NCI-H128 (cell line): ENCODE measurements around the gene FBXW11.
"Not testable (repeated sequence)": the region's sequence is repeated elsewhere in the genome, so short reads cannot be mapped to it uniquely, and the experiment has no call there.

Experiments used
- DNase-seq: peaks from one replicate; lab custom pipeline; 2025; ENCODE audit not compliant: unreplicated experiment; lab: John Stamatoyannopoulos, UW

FBXW11 gene

GRCh38 chr5:172020110-172020786 is 13.8 kb upstream of the FBXW11 start:
- not testable (repeated sequence) for DNase-seq

- no peak for DNase-seq
Observed at GRCh38 chr5:172015346-172015745, 8.9 kb upstream of the FBXW11 start.

- DNase-seq: no peak
Observed at GRCh38 chr5:172010278-172010677, 3.8 kb upstream of the FBXW11 start.

- DNase-seq: no peak
Observed at GRCh38 chr5:172009536-172010270, 3.3 kb upstream of the FBXW11 start.

GRCh38 chr5:172008689-172009141 is 2.3 kb upstream of the FBXW11 start:
- DNase-seq: no peak

- DNase-seq: no peak
Observed at GRCh38 chr5:172008111-172008455, 1.6 kb upstream of the FBXW11 start.

- DNase-seq: no peak
Observed at GRCh38 chr5:172007175-172008110, 1.0 kb upstream of the FBXW11 start.

- no peak for DNase-seq
Observed at GRCh38 chr5:172005708-172006320, 624 bp downstream of the FBXW11 start.

- DNase-seq: no peak
Observed at GRCh38 chr5:172004824-172005237, 1.6 kb downstream of the FBXW11 start.

- no peak for DNase-seq
Observed at GRCh38 chr5:172003746-172004145, 2.7 kb downstream of the FBXW11 start.

GRCh38 chr5:172002840-172003512 is 3.5 kb downstream of the FBXW11 start:
- DNase-seq: no peak

GRCh38 chr5:172002310-172002709 is 4.1 kb downstream of the FBXW11 start:
- no peak for DNase-seq

- DNase-seq: no peak
Observed at GRCh38 chr5:171999877-172000276, 6.6 kb downstream of the FBXW11 start.

GRCh38 chr5:171999100-171999499 is 7.3 kb downstream of the FBXW11 start:
- no peak for DNase-seq

GRCh38 chr5:171997011-171997410 is 9.4 kb downstream of the FBXW11 start:
- no peak for DNase-seq

GRCh38 chr5:171992813-171993212 is 13.6 kb downstream of the FBXW11 start:
- no peak for DNase-seq

GRCh38 chr5:171992305-171992704 is 14.1 kb downstream of the FBXW11 start:
- DNase-seq: no peak

GRCh38 chr5:171990713-171991015 is 15.8 kb downstream of the FBXW11 start:
- no peak for DNase-seq

GRCh38 chr5:171989946-171990712 is 16.3 kb downstream of the FBXW11 start:
- no peak for DNase-seq

- no peak for DNase-seq
Observed at GRCh38 chr5:171989276-171989675, 17.2 kb downstream of the FBXW11 start.
